Measurements from ENCODE around the gene LRWD1. TPM values are rescaled to one million over a fixed set of nuclear protein-coding genes. Genes with fewer than 3 reads are reported as not detected.
A peak's percentile ranks its signal among the peaks of the same experiment; 100 is the strongest.

Gene LRWD1
- total and polyA plus RNA-seq, 9 of the 15 experiments (the other 6 are each of a cell fraction or from before 2014, with no cell fraction given) = 0.61 to 66.0 (median 33.2) TPM

- TF ChIP-seq KDM5B (IDR thresholded peaks at IDR 0.05; ENCODE audit: insufficient replicate concordance, low read depth, low read length) (peak; percentile 95), MXD1 (CRISPR knock-in tag; IDR thresholded peaks at IDR 0.05; ENCODE audit: borderline replicate concordance, poor library complexity, severe bottlenecking) (no peak), FIP1L1 (IDR thresholded peaks at IDR 0.05; ENCODE audit: low read depth, low read length, poor library complexity, severe bottlenecking) (peak; percentile 57), CREB1 (IDR thresholded peaks at IDR 0.05) (peak; percentile 77), CREB1 (CRISPR knock-in tag; IDR thresholded peaks at IDR 0.05) (peak; percentile 78), CCNT2 (IDR thresholded peaks at IDR 0.05; ENCODE audit: borderline replicate concordance, extremely low read depth, insufficient read length, low read depth, low read length) (peak; percentile 86), ZC3H4 (CRISPR knock-in tag; IDR thresholded peaks at IDR 0.05; ENCODE audit: borderline replicate concordance) (no peak), ZNF165 (CRISPR knock-in tag; IDR thresholded peaks at IDR 0.05; ENCODE audit: borderline replicate concordance) (0 out of 2 replicates have a peak, but pooled peaks have one; percentile 8), RHOXF2B (CRISPR knock-in tag; conservative IDR thresholded peaks at IDR 0.05) (0 out of 2 replicates have a peak, but pooled peaks have one; percentile 64), ZNF639 (CRISPR knock-in tag; conservative IDR thresholded peaks at IDR 0.05 in 1 of 2, IDR thresholded peaks at IDR 0.05 in 1 of 2) (peak in 1 of 2 experiments; percentile 62; a peak in 1 of 4 replicates), CTBP1 (IDR thresholded peaks at IDR 0.05; ENCODE audit: borderline replicate concordance) (peak; percentile 94), ZNF212 (CRISPR knock-in tag; IDR thresholded peaks at IDR 0.05) (no peak), ZNF197 (CRISPR knock-in tag; IDR thresholded peaks at IDR 0.05; ENCODE audit: low read depth) (no peak), POLR2G (IDR thresholded peaks at IDR 0.05; ENCODE audit: low read depth, low read length) (peak; percentile 99), ARID4B (CRISPR knock-in tag; IDR thresholded peaks at IDR 0.05) (peak; percentile 95), FOSL1 (tag; conservative IDR thresholded peaks at IDR 0.05) (0 out of 2 replicates have a peak, but pooled peaks have one; percentile 18), MTA1 (IDR thresholded peaks at IDR 0.05; ENCODE audit: borderline replicate concordance) (no peak), ZNF121 (CRISPR knock-in tag; conservative IDR thresholded peaks at IDR 0.05) (no peak), ZNF41 (CRISPR knock-in tag; conservative IDR thresholded peaks at IDR 0.05) (no peak), POLR2B (IDR thresholded peaks at IDR 0.05; ENCODE audit: low read depth, partially characterized antibody) (peak; percentile 56), POLR2H (tag; IDR thresholded peaks at IDR 0.05; ENCODE audit: low read depth) (peak; percentile 74), POLR2A (conservative IDR thresholded peaks at IDR 0.05) (peak; percentile 86)
Observed at GRCh38 chr7:102464577-102465280, at the start of gene LRWD1, which contains the start of gene ALKBH4 (continued).

Measured in K562 (cell line).